ENCODE results near the gene DGKI.
A peak's percentile ranks its signal among the peaks of the same experiment; 100 is the strongest.

Gene DGKI

GRCh38 chr7:137519947-137520346 is 326.8 kb downstream of the DGKI start:
- no peak overlapping the region for H3K9ac ChIP-seq (ENCODE audit: low read length)
- H2BK15ac ChIP-seq (ENCODE audit: low read depth, poor library complexity, severe bottlenecking), result no peak overlapping the region
- no peak overlapping the region for H2BK120ac ChIP-seq (ENCODE audit: low read depth, low read length)
- no peaks in the 10 kb centered on the region for H3K27me3 ChIP-seq (ENCODE audit: control insufficient read depth in 1 of 2, insufficient read depth in 1 of 2, low read length in 2 of 2)
- peaks cover 0 to 7% of the 10 kb centered on the region in 2 experiments for H3K36me3 ChIP-seq (ENCODE audit: control insufficient read depth in 1 of 2, insufficient read depth in 2 of 2, low read depth in 1 of 2, low read length in 2 of 2)
- no peak overlapping the region for H3K18ac ChIP-seq (ENCODE audit: low read depth in 1 of 2, low read length in 2 of 2)
- H3K79me1 ChIP-seq (replicated peaks; ENCODE audit: low read length, poor library complexity, severe bottlenecking), result no peaks in the 10 kb centered on the region
- no peak for DNase-seq
- H2BK12ac ChIP-seq (ENCODE audit: low read length in 2 of 2), result no peak overlapping the region
- no CpG with 5 or more reads among the region's 1 CpG for WGBS
- H4K91ac ChIP-seq (ENCODE audit: low read length), result no peak overlapping the region
- no peak overlapping the region for H3K23ac ChIP-seq (ENCODE audit: low read length in 2 of 2)
- no peaks in the 10 kb centered on the region for H3K9me3 ChIP-seq (ENCODE audit: control insufficient read depth, low read length)
- no peak overlapping the region for H2AK5ac ChIP-seq (ENCODE audit: low read length, severe bottlenecking)
- H3K4me3 ChIP-seq (ENCODE audit: insufficient read depth in 1 of 2, low read depth in 1 of 2, low read length in 2 of 2), result no peak overlapping the region
- no peak overlapping the region for H3K4ac ChIP-seq (ENCODE audit: low read depth in 1 of 2, low read length in 2 of 2)
- no peak overlapping the region for H3K4me2 ChIP-seq (ENCODE audit: low read length, poor library complexity, severe bottlenecking)
- H4K8ac ChIP-seq (ENCODE audit: low read length), result no peak overlapping the region
- H3K14ac ChIP-seq (ENCODE audit: low read length in 2 of 2), result no peak overlapping the region
- H3K4me1 ChIP-seq (ENCODE audit: control insufficient read depth, insufficient read depth, low read depth, low read length), result no peaks in the 10 kb centered on the region
- no peak overlapping the region for H2BK5ac ChIP-seq (ENCODE audit: low read depth, low read length, poor library complexity, severe bottlenecking)
- H3K27ac ChIP-seq (ENCODE audit: low read length, poor library complexity, severe bottlenecking), result no peak overlapping the region
- H2AFZ ChIP-seq (ENCODE audit: low read depth, low read length), result no peak overlapping the region

GRCh38 chr7:137519181-137519691 is 327.5 kb downstream of the DGKI start:
- no peak overlapping the region for H3K23ac ChIP-seq (ENCODE audit: low read length in 2 of 2)
- H4K8ac ChIP-seq (ENCODE audit: low read length), result no peak overlapping the region
- no peak overlapping the region for H3K18ac ChIP-seq (ENCODE audit: low read depth in 1 of 2, low read length in 2 of 2)
- no peak overlapping the region for H3K9ac ChIP-seq (ENCODE audit: low read length)
- no peak overlapping the region for H3K4ac ChIP-seq (ENCODE audit: low read depth in 1 of 2, low read length in 2 of 2)
- H2BK12ac ChIP-seq (ENCODE audit: low read length in 2 of 2), result no peak overlapping the region
- DNase-seq, result no peak
- H3K14ac ChIP-seq (ENCODE audit: low read length in 2 of 2), result no peak overlapping the region
- no peak overlapping the region for H2BK15ac ChIP-seq (ENCODE audit: low read depth, poor library complexity, severe bottlenecking)
- WGBS, result 100% methylated on average over 3 of the region's 4 CpGs
- no peaks in the 10 kb centered on the region for H3K9me3 ChIP-seq (ENCODE audit: control insufficient read depth, low read length)
- H3K27ac ChIP-seq (ENCODE audit: low read length, poor library complexity, severe bottlenecking), result no peak overlapping the region
- H2BK120ac ChIP-seq (ENCODE audit: low read depth, low read length), result no peak overlapping the region
- H2BK5ac ChIP-seq (ENCODE audit: low read depth, low read length, poor library complexity, severe bottlenecking), result no peak overlapping the region
- no peaks in the 10 kb centered on the region for H3K4me1 ChIP-seq (ENCODE audit: control insufficient read depth, insufficient read depth, low read depth, low read length)
- H3K79me1 ChIP-seq (replicated peaks; ENCODE audit: low read length, poor library complexity, severe bottlenecking), result no peaks in the 10 kb centered on the region
- H2AK5ac ChIP-seq (ENCODE audit: low read length, severe bottlenecking), result no peak overlapping the region
- no peak overlapping the region for H3K4me2 ChIP-seq (ENCODE audit: low read length, poor library complexity, severe bottlenecking)
- no peaks in the 10 kb centered on the region for H3K27me3 ChIP-seq (ENCODE audit: control insufficient read depth in 1 of 2, insufficient read depth in 1 of 2, low read length in 2 of 2)
- H3K36me3 ChIP-seq (ENCODE audit: control insufficient read depth in 1 of 2, insufficient read depth in 2 of 2, low read depth in 1 of 2, low read length in 2 of 2), result peaks cover 0 to 7% of the 10 kb centered on the region in 2 experiments
- H4K91ac ChIP-seq (ENCODE audit: low read length), result no peak overlapping the region
- no peak overlapping the region for H2AFZ ChIP-seq (ENCODE audit: low read depth, low read length)
- H3K4me3 ChIP-seq (ENCODE audit: insufficient read depth in 1 of 2, low read depth in 1 of 2, low read length in 2 of 2), result no peak overlapping the region

- DNase-seq, result no peak
- no peak overlapping the region for H3K4ac ChIP-seq (ENCODE audit: low read depth in 1 of 2, low read length in 2 of 2)
- H4K91ac ChIP-seq (ENCODE audit: low read length), result no peak overlapping the region
- H3K23ac ChIP-seq (ENCODE audit: low read length in 2 of 2), result no peak overlapping the region
- H3K14ac ChIP-seq (ENCODE audit: low read length in 2 of 2), result no peak overlapping the region
- H3K4me3 ChIP-seq (ENCODE audit: insufficient read depth in 1 of 2, low read depth in 1 of 2, low read length in 2 of 2), result no peak overlapping the region
- H3K9me3 ChIP-seq (ENCODE audit: control insufficient read depth, low read length), result no peaks in the 10 kb centered on the region
- H2BK15ac ChIP-seq (ENCODE audit: low read depth, poor library complexity, severe bottlenecking), result no peak overlapping the region
- no peak overlapping the region for H3K4me2 ChIP-seq (ENCODE audit: low read length, poor library complexity, severe bottlenecking)
- H3K18ac ChIP-seq (ENCODE audit: low read depth in 1 of 2, low read length in 2 of 2), result no peak overlapping the region
- WGBS, result 87% methylated on average over 2 of the region's 2 CpGs
- no peak overlapping the region for H2BK12ac ChIP-seq (ENCODE audit: low read length in 2 of 2)
- H3K36me3 ChIP-seq (ENCODE audit: control insufficient read depth in 1 of 2, insufficient read depth in 2 of 2, low read depth in 1 of 2, low read length in 2 of 2), result no peaks in the 10 kb centered on the region
- no peak overlapping the region for H2AFZ ChIP-seq (ENCODE audit: low read depth, low read length)
- H2AK5ac ChIP-seq (ENCODE audit: low read length, severe bottlenecking), result no peak overlapping the region
- no peak overlapping the region for H4K8ac ChIP-seq (ENCODE audit: low read length)
- H2BK5ac ChIP-seq (ENCODE audit: low read depth, low read length, poor library complexity, severe bottlenecking), result no peak overlapping the region
- H3K9ac ChIP-seq (ENCODE audit: low read length), result no peak overlapping the region
- H3K27ac ChIP-seq (ENCODE audit: low read length, poor library complexity, severe bottlenecking), result no peak overlapping the region
- H3K27me3 ChIP-seq (ENCODE audit: control insufficient read depth in 1 of 2, insufficient read depth in 1 of 2, low read length in 2 of 2), result no peaks in the 10 kb centered on the region
- H3K79me1 ChIP-seq (replicated peaks; ENCODE audit: low read length, poor library complexity, severe bottlenecking), result no peaks in the 10 kb centered on the region
- peaks cover 4% of the 10 kb centered on the region for H3K4me1 ChIP-seq (ENCODE audit: control insufficient read depth, insufficient read depth, low read depth, low read length)
- no peak overlapping the region for H2BK120ac ChIP-seq (ENCODE audit: low read depth, low read length)
Observed at GRCh38 chr7:137513091-137513490, 333.7 kb downstream of the DGKI start.

GRCh38 chr7:137507096-137507495 is 339.7 kb downstream of the DGKI start:
- 100% methylated on average over 1 of the region's 2 CpGs for WGBS
- Histone ChIP-seq H3K4me3 (ENCODE audit: insufficient read depth in 1 of 2, low read depth in 1 of 2, low read length in 2 of 2) (no peak overlapping the region), H3K4ac (ENCODE audit: low read depth in 1 of 2, low read length in 2 of 2) (no peak overlapping the region), H2BK15ac (ENCODE audit: low read depth, poor library complexity, severe bottlenecking) (no peak overlapping the region), H2AK5ac (ENCODE audit: low read length, severe bottlenecking) (peak overlapping the region; percentile 73), H3K36me3 (ENCODE audit: control insufficient read depth in 1 of 2, insufficient read depth in 2 of 2, low read depth in 1 of 2, low read length in 2 of 2) (no peaks in the 10 kb centered on the region), H3K23ac (ENCODE audit: low read length in 2 of 2) (no peak overlapping the region), H3K14ac (ENCODE audit: low read length in 2 of 2) (no peak overlapping the region), H3K4me2 (ENCODE audit: low read length, poor library complexity, severe bottlenecking) (no peak overlapping the region), H2BK12ac (ENCODE audit: low read length in 2 of 2) (no peak overlapping the region), H3K9me3 (ENCODE audit: control insufficient read depth, low read length) (no peaks in the 10 kb centered on the region), H4K91ac (ENCODE audit: low read length) (no peak overlapping the region), H2BK120ac (ENCODE audit: low read depth, low read length) (no peak overlapping the region), H2AFZ (ENCODE audit: low read depth, low read length) (no peak overlapping the region), H2BK5ac (ENCODE audit: low read depth, low read length, poor library complexity, severe bottlenecking) (no peak overlapping the region), H3K27me3 (ENCODE audit: control insufficient read depth in 1 of 2, insufficient read depth in 1 of 2, low read length in 2 of 2) (no peaks in the 10 kb centered on the region), H3K18ac (ENCODE audit: low read depth in 1 of 2, low read length in 2 of 2) (no peak overlapping the region), H3K4me1 (ENCODE audit: control insufficient read depth, insufficient read depth, low read depth, low read length) (peaks cover 2% of the 10 kb centered on the region), H4K8ac (ENCODE audit: low read length) (no peak overlapping the region), H3K9ac (ENCODE audit: low read length) (no peak overlapping the region), H3K79me1 (replicated peaks; ENCODE audit: low read length, poor library complexity, severe bottlenecking) (no peaks in the 10 kb centered on the region), H3K27ac (ENCODE audit: low read length, poor library complexity, severe bottlenecking) (no peak overlapping the region)
- DNase-seq, result no peak
